HG02588 (cell line): ENCODE measurements around the gene ARHGEF7.

Experiments used
- ATAC-seq: cut with Tn5 transposase; IDR thresholded peaks from one replicate; pipeline ENCODE4 v1.9.1; 2021; ENCODE audit warnings: mild to moderate bottlenecking, moderate library complexity; ENCODE audit not compliant: unreplicated experiment

Gene ARHGEF7

DNA sequence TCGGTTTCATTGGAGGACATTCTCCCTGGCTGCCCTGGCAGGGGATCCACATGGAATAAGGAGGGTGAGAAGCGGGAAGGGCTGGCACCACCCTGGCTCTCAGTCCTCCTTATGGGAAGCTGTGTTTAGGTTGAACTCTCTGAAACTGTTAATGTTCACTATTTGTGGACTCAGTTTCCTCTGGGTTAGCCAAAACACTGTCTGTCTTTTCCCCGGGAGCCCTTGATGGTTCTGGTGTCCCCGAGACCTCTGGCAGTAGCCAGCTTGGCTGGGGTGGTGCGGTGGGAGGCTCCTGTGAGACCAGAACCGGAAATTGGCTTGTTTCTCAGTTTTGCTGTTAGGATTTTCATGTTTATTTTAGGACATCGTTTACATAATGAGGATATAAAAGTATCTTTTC, 157.0 kb downstream of the ARHGEF7 start:
- no peak for ATAC-seq

- ATAC-seq, result no peak
Observed at GRCh38 chr13:111275382-111275781, 160.3 kb downstream of the ARHGEF7 start.

GRCh38 chr13:111275995-111276618, 161.0 kb downstream of the ARHGEF7 start:
- ATAC-seq, result no peak

DNA sequence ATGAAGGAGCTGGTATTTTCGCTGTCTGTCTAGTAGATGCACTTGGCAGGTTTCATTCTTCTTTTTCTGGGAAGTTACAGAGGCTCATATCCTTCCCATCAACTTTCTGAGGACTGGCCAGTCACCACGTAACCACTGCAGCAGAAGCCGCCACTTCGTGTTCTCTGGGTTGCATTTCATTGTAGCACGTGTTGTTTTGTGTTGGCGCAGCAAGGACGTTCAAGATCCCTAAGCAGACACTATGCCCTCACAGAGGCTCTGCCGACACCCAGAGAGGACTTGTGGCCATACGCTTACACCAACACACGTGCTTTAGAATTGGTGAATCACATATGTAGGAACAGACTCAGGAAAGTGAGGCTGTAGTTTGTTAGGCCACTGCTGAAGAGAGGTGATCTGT, 163.1 kb downstream of the ARHGEF7 start:
- ATAC-seq, result no peak

DNA sequence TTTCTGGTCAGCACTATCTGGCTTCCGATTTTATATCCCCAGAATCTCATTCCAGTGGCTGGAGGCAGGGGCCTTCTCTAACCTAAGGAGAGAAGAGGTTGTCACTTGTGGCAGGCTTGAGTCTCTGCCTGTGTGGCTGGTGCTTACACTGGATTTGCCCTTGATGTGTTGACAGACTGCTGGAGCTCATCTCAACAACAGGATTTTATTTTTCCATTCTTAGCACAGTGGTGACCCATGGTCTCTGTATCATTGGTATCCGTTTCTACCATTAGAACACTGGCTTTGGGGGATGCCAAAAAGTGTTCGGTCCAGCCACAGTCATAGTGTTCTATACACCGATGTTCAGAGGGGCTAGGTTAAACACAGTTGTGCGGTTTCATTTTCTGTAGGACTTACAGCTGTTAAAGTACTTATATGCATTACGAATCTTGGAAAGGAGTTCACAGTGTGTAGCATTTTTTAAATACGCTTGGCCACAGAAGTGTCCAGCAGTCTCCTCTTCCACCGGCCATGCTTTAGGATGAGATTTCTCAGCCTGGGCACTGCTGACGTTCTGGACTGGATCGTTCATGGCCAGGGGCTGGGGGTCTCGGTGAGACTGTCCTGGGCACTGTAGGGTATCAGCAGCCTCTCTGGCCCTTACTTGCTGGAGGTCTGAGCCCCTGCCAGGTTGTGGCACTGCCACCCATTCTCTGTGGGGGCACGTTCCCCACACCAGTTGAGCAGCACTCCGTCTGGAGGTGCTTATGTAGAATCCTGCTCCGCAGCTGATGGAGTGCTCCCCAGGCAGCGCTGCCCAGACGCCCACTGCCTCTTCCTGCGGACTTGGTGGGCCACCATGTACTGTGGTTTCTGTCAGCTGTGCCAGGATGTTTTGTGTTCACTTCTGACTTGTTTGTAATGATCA, 163.9 kb downstream of the ARHGEF7 start:
- no peak for ATAC-seq

- ATAC-seq, result no peak
Observed at GRCh38 chr13:111280226-111280625, 165.1 kb downstream of the ARHGEF7 start.

GRCh38 chr13:111280681-111281585, 165.8 kb downstream of the ARHGEF7 start:
- ATAC-seq, result no peak

GRCh38 chr13:111281751-111282311, 166.7 kb downstream of the ARHGEF7 start:
- no peak for ATAC-seq

- ATAC-seq, result no peak
Observed at GRCh38 chr13:111282425-111282824, 167.3 kb downstream of the ARHGEF7 start.

GRCh38 chr13:111282997-111283396, 167.9 kb downstream of the ARHGEF7 start:
- no peak for ATAC-seq

DNA sequence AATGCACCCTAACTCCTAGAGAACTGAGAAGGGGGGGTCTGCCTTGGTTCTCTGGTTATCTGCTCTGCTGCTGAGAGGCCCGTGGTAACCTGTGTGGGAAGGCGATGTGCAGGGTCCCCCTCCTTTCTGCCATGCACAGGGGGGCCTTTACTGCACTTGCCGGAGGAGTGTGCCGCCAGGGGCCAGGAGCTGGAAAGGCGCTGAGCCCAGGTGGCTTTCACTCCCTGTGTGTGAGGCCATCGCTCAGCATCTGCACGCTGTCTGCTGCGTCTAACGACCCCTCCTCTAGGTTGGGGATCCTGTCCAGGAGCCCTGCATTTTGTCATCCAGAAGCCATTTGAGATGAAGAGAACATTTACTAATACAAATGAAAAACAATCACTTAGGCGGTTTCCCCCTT, 168.3 kb downstream of the ARHGEF7 start:
- ATAC-seq, result no peak

- ATAC-seq, result no peak
Observed at GRCh38 chr13:111283991-111284390, 168.9 kb downstream of the ARHGEF7 start.

DNA sequence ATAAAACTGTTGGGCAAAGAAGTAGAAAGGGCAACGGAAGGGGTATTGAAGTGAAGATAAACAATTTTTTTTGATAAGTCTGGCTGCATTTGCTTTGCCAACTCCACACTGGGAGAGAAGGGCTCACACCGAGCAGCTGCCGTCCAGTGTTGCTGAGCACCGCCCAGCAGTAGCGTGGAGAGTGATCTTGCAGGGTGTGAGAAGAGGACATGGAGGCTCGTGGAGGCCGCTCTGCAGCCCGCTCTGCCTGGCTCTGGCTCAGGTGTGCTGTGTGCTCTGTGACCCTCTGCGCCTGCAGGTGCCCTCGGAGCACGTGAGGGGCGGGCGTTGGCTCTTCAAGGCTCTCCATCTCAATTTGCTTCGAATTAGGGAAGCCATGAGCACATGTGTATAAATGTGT, 169.5 kb downstream of the ARHGEF7 start:
- no peak for ATAC-seq

DNA sequence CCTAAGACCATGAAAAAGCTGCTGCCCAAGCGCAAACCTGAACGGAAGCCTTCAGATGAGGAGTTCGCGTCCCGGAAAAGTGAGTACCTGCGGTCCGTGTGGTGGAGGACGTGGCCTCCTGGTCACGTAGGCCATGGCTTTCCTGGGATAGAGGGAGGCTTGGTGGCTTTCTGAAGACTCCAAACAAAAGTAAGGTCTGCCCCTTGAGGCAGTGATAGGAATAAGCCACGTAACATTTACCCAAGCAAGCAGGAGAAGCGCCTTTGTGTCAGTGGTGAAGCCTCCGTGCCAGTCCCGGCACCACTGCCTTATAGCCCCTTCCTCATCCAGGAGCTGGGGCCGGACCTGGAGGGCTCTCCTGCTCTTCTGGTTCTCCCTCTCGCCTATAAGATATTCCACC, 171.1 kb downstream of the ARHGEF7 start:
- ATAC-seq, result no peak

- ATAC-seq, result no peak
Observed at GRCh38 chr13:111286749-111287148, 171.6 kb downstream of the ARHGEF7 start.

DNA sequence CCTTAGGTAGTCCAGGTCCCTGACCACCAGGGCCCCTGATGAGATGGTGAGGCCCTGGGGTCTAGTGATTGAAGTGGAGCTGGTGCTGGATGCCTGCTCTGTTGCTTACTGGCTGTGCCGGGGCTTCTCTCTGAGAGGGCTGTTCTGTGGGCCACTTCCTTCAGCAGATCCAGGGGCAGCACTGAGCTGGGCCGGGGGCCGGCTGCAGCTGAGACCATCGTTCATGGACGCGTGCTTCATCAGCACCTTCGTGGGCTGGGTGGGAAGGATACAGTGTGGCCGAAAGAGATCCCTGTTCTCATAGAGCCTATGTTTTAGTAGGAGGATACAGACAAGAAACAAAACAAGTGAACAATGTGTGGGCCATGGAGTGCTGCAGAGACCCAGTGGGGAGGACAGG, 172.1 kb downstream of the ARHGEF7 start:
- no peak for ATAC-seq

GRCh38 chr13:111288276-111288675, 173.2 kb downstream of the ARHGEF7 start:
- ATAC-seq, result no peak

DNA sequence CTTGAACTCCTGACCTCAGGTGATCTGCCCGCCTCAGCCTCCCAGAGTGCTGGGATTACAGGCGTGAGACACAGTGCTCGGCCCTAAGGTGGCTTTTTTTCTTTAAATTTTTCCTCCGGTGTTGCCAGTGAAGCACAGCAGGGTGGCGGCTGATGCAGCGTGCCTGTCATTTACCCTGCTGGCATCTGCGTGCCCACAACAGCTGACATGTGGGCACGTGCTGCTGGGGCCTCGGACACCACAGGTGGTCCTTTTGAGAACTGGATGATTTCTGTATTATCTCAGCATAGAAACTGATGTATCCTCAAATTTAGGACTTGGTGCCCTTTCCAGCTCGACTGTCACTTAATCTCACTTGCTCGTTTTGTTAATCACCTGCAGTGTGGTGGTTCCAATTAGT, 174.1 kb downstream of the ARHGEF7 start:
- no peak for ATAC-seq

GRCh38 chr13:111291908-111292307, 176.8 kb downstream of the ARHGEF7 start:
- no peak for ATAC-seq

DNA sequence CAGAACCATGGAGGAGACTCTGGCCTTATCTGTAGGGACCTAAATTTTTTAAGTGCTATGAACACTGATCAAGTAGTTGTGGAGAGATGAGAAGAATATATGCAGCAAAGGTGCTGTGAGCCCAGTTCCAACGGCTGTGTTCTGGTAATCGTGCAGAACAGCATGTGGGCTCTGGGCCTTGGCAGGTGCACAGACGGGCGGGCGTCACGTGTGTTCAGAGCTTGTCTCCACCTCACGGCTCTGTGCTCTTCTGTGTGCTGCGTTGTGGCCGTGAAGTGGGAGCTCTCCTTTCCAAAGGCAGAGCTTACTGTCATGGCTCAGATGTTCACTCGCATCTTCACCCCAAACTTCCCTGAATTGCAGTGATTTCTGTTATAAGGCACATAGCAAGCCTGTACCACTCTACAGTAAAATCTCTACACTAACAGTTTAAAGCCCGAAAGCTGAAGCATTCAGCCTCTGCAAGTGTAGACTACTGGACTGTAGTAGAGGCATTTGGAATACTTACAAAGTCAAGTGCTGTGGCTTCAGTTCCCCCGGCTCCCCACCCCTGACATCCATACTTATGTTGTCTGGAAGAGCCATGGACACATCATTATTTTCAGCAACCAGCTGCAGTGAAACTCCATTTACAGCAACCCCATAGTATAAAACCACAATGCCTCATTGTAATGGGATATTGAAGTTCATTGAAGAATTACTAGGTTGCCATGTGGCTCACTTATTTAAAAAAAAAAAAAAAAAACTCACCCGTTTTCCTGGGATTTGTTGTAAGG, 177.8 kb downstream of the ARHGEF7 start:
- ATAC-seq, result no peak
